DND-41 (cell line): ENCODE measurements around the gene MZT2B.
"Not testable (repeated sequence)": the region's sequence is repeated elsewhere in the genome, so short reads cannot be mapped to it uniquely, and the experiment has no call there.

Experiments
- ATAC-seq: fragments of 200-7000 bp; cut with Tn5 transposase; 3 replicates; pipeline ENCODE4 v1.9.1; 2021; ENCODE audit warnings: low read depth; ENCODE audit not compliant: insufficient read depth
- DNase-seq: peaks from one replicate; pipeline ENCODE4 v3.0.0-alpha.2; 2020
- H2AFZ ChIP-seq: 2 replicates; pipeline ENCODE4 v1.6.0; 2012; ENCODE audit warnings: low read depth, low read length
- H3K27ac ChIP-seq: 2 replicates; pipeline ENCODE4 v1.5.1; 2012; ENCODE audit warnings: low read length, inconsistent platforms
- H3K27me3 ChIP-seq: fragments of 200-600 bp; sonication (generic); 2 replicates; pipeline ENCODE4 v1.6.0; 2012; ENCODE audit warnings: low read length, mild to moderate bottlenecking, inconsistent platforms; ENCODE audit not compliant: insufficient read depth, poor library complexity
- H3K36me3 ChIP-seq: 2 replicates; pipeline ENCODE4 v1.5.1; 2012; ENCODE audit warnings: low read length, inconsistent platforms; ENCODE audit not compliant: insufficient read depth
- H3K4me1 ChIP-seq: 2 replicates; pipeline ENCODE4 v1.5.1; 2012; ENCODE audit warnings: mild to moderate bottlenecking, low read length; ENCODE audit not compliant: insufficient read depth
- H3K4me2 ChIP-seq: 2 replicates; pipeline ENCODE4 v1.6.0; 2012; ENCODE audit warnings: mild to moderate bottlenecking, moderate library complexity, low read length, inconsistent platforms; ENCODE audit not compliant: insufficient read depth
- H3K4me3 ChIP-seq, 2 experiments: fragments of 200-600 bp in 1 of 2; shearing (Covaris generic) in 1 of 2; 2 replicates each; pipeline ENCODE4 v1.5.1; 2012 to 2016; ENCODE audit warnings: inconsistent platforms in 2 of 2, low read length in 2 of 2, mild to moderate bottlenecking in 2 of 2, low read depth in 1 of 2, moderate library complexity in 1 of 2
- H3K79me2 ChIP-seq: 2 replicates; pipeline ENCODE4 v1.6.0; 2012; ENCODE audit warnings: low read length, inconsistent platforms; ENCODE audit not compliant: insufficient read depth
- H3K9ac ChIP-seq: 2 replicates; pipeline ENCODE4 v1.6.0; 2012; ENCODE audit warnings: low read depth, mild to moderate bottlenecking, inconsistent platforms, low read length, moderate library complexity
- H3K9me3 ChIP-seq: 2 replicates; pipeline ENCODE4 v1.5.1; 2012; ENCODE audit warnings: low read length, moderate library complexity, mild to moderate bottlenecking, inconsistent platforms; ENCODE audit not compliant: insufficient read depth, severe bottlenecking
- H4K20me1 ChIP-seq: 2 replicates; pipeline ENCODE4 v1.6.0; 2012; ENCODE audit warnings: low read length; ENCODE audit not compliant: insufficient read depth
- EZH2 ChIP-seq: IDR thresholded peaks from 3 replicates; pipeline ENCODE4 v1.6.1; 2012; ENCODE audit warnings: borderline replicate concordance, low read depth, mild to moderate bottlenecking, moderate library complexity, low read length, inconsistent platforms; ENCODE audit not compliant: severe bottlenecking
- TF ChIP-seq, protein P1 (sequence below): IDR thresholded peaks from 2 replicates; pipeline ENCODE4 v1.5.1; 2012; ENCODE audit warnings: borderline replicate concordance, low read length, moderate library complexity, mild to moderate bottlenecking; ENCODE audit not compliant: poor library complexity, severe bottlenecking; ENCODE audit errors: extremely low read depth

Gene MZT2B

DNA sequence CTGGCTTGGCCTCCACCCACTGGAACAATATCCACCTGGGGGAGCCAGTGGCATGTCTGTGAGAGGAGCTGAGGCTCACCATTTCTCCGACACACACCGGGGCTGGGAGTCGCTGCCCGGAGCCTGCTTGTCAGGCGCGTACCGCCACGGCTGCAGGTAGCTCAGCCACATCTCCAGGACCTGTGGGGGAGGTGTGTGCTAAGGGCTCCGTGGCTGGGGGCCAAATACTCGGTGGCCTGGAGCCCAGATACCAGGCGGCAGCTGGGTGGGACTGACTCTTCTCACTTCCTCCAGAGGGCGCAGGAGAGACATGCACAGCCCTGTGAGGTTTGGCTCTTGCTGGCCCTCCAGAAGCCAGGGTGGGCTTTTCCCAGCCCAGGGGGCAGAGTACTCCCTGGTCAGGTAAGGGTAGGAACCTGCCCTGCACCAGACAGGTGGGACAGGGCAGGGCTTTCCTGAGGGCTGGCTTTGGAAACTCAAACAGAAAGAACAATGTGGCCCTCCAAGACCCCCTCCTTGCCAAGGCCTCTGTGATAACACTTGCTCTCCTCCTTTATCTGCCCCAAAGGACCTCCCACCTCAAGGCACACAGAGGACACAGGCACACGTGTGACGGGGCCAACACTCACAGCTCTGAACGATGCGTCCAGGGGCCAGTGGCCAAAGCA, 26.0 kb upstream of the MZT2B start:
- DNase-seq (peak; percentile 35), ATAC-seq (peak; percentile 64)
- not testable (repeated sequence) for H3K27me3 ChIP-seq, H3K9me3 ChIP-seq, H3K4me3 ChIP-seq, H3K4me1 ChIP-seq, H2AFZ ChIP-seq, H3K27ac ChIP-seq, H3K9ac ChIP-seq, H3K79me2 ChIP-seq, H3K4me2 ChIP-seq
- Histone ChIP-seq H4K20me1 (peaks cover 17% of the 10 kb centered on the region; the same call in 1 of the 2 replicates), H3K36me3 (peaks cover 76% of the 10 kb centered on the region)
- TF ChIP-seq, protein P1, sequence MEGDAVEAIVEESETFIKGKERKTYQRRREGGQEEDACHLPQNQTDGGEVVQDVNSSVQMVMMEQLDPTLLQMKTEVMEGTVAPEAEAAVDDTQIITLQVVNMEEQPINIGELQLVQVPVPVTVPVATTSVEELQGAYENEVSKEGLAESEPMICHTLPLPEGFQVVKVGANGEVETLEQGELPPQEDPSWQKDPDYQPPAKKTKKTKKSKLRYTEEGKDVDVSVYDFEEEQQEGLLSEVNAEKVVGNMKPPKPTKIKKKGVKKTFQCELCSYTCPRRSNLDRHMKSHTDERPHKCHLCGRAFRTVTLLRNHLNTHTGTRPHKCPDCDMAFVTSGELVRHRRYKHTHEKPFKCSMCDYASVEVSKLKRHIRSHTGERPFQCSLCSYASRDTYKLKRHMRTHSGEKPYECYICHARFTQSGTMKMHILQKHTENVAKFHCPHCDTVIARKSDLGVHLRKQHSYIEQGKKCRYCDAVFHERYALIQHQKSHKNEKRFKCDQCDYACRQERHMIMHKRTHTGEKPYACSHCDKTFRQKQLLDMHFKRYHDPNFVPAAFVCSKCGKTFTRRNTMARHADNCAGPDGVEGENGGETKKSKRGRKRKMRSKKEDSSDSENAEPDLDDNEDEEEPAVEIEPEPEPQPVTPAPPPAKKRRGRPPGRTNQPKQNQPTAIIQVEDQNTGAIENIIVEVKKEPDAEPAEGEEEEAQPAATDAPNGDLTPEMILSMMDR, result peak; percentile 56

DNA sequence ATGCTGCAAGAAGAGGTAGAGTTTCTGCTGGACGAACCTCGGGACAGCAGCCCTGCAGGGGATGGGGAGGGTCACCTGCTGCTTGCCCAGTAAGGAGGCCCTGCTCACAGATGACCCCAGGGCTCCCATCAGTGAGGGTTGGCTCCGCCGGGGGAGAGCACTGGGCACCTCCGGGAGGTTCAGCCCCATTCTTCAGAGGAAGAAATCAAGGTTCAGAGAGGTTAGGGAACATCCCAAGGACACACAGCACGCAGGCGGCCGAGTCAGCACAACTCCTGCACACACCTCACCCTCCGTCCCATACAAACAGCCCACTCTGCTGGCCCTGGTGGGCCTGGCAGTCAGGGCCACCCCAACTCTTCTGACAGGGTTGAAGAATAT, 25.4 kb upstream of the MZT2B start:
- peaks cover 17% of the 10 kb centered on the region; the same call in 1 of the 2 replicates for H4K20me1 ChIP-seq
- ATAC-seq (no peak), DNase-seq (no peak)
- no peak overlapping the region for H3K4me2 ChIP-seq
- H3K9ac ChIP-seq, result no peak overlapping the region
- no peak overlapping the region for H3K4me3 ChIP-seq
- no peak overlapping the region for H2AFZ ChIP-seq
- H3K36me3 ChIP-seq, result peaks cover 77% of the 10 kb centered on the region
- no peaks in the 10 kb centered on the region for H3K9me3 ChIP-seq
- TF ChIP-seq, protein P1, result no peak
- TF ChIP-seq EZH2, result no peak
- no peaks in the 10 kb centered on the region for H3K79me2 ChIP-seq
- H3K27ac ChIP-seq, result no peak overlapping the region
- H3K4me1 ChIP-seq, result no peaks in the 10 kb centered on the region
- no peaks in the 10 kb centered on the region for H3K27me3 ChIP-seq

DNA sequence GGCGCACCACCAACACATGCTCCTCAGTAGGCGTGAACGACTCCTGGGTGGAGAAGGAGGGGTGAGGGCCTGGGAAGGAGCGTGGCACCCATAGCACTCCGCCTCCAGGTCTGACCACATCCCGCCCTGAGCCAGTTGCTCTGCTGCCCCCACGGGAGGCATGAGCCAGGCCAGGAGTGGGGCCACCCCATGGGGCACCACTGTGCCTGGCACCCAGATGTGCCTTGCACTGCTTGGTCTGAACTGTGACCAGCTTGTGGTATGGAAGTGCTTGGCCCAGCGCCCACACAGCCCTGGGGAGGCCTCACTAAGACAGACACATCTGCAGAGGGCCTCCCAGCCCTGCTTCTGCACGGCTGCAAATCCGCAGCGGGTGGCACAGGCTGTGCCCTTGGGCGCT, 24.7 kb upstream of the MZT2B start:
- H3K9me3 ChIP-seq, H3K4me3 ChIP-seq, H2AFZ ChIP-seq, H3K79me2 ChIP-seq, H3K4me2 ChIP-seq, H3K4me1 ChIP-seq, H3K27ac ChIP-seq, H3K27me3 ChIP-seq, DNase-seq, H3K9ac ChIP-seq: not testable (repeated sequence)
- Histone ChIP-seq H3K36me3 (peaks cover 75% of the 10 kb centered on the region), H4K20me1 (0 out of 2 replicates have a peak, but pooled peaks cover 12% of the 10 kb centered on the region)
- peak; percentile 29 for ATAC-seq

DNA sequence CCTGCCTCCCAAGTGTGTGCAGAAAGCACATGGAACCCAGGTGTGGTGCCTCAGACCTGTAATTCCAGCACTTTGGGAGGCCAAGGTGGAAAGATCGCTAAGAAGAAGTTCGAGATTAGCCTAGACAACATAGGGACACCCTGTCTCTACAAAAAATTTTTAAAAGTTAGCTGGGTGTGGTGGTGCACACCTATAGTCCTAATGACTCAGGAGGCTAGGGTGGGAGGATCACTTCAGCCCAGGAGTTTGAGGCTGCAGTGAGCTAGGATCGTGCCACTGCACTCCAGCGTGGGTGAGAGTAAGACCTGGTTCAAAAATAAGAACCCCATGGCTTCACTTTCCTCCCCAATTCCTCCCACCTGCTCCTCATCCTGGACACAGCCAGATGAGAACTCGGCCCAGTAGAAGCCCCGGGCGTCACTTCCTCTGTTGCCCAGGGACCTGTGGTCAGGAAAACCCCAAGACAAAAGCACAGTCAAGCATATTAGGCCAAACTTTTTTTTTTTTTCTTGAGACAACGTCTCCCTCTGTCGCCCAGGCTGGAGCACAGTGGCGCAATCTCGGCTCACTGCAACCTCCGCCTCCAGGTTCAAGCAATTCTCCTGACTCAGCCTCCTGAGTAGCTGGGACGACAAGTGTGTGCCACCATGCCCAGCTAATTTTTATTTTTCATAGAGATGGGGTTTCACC, 24.1 kb upstream of the MZT2B start:
- Histone ChIP-seq H4K20me1 (peaks cover 15% of the 10 kb centered on the region; the same call in 1 of the 2 replicates), H3K36me3 (peaks cover 75% of the 10 kb centered on the region)
- ATAC-seq, H3K79me2 ChIP-seq, H3K4me3 ChIP-seq, H2AFZ ChIP-seq, H3K4me1 ChIP-seq, H3K9ac ChIP-seq, DNase-seq, H3K4me2 ChIP-seq, H3K27me3 ChIP-seq, H3K9me3 ChIP-seq, H3K27ac ChIP-seq: not testable (repeated sequence)
